WTC11 (cell line): ENCODE measurements around the gene TRMT112. TPM values are rescaled to one million over a fixed set of nuclear protein-coding genes. Genes with fewer than 3 reads are reported as not detected.

ENCODE experiments used
- ATAC-seq: fragments of 200-7000 bp; cut with Tn5 transposase; 2 replicates; pipeline ENCODE4 v1.10.0; 2021; ENCODE audit warnings: mild to moderate bottlenecking, moderate library complexity
- CTCF ChIA-PET: fragments of 300-600 bp; sonication (Branson Sonifier 250); formaldehyde crosslinking; loops from one replicate; lab custom pipeline; 2021; ENCODE audit warnings: antibody characterized with exemption; lab: Charles Lee
- POLR2A ChIA-PET: fragments of 350-600 bp; sonication (Branson Sonifier 250); formaldehyde crosslinking; loops from one replicate; lab custom pipeline; 2021; ENCODE audit warnings: antibody characterized with exemption; lab: Charles Lee
- DNase-seq: peaks from one replicate; pipeline ENCODE4 v3.0.0; 2021; ENCODE audit warnings: low spot score
- H3K27ac Mint-ChIP-seq: 2 replicates; pipeline ENCODE4 v1.8.0; 2021; ENCODE audit warnings: mixed read lengths
- H3K27me3 Mint-ChIP-seq: 2 replicates; pipeline ENCODE4 v1.8.0; 2021; ENCODE audit warnings: low read depth, mild to moderate bottlenecking, moderate library complexity, mixed read lengths
- H3K36me3 Mint-ChIP-seq: 2 replicates; pipeline ENCODE4 v1.8.0; 2021; ENCODE audit warnings: mixed read lengths
- H3K4me1 Mint-ChIP-seq: 2 replicates; pipeline ENCODE4 v1.8.0; 2022; ENCODE audit warnings: mixed read lengths
- H3K4me3 Mint-ChIP-seq: 2 replicates; pipeline ENCODE4 v1.8.0; 2021; ENCODE audit warnings: mild to moderate bottlenecking, moderate library complexity, mixed read lengths
- H3K9me3 Mint-ChIP-seq: 2 replicates; pipeline ENCODE4 v1.8.0; 2021; ENCODE audit warnings: mixed read lengths
- CREB1 ChIP-seq: sonication (generic); formaldehyde crosslinking; IDR thresholded peaks from 2 replicates; pipeline ENCODE4 v1.8.0; 2023; ENCODE audit warnings: mild to moderate bottlenecking, missing genetic modification reagents
- ELF4 ChIP-seq: sonication (generic); formaldehyde crosslinking; IDR thresholded peaks from 2 replicates; pipeline ENCODE4 v1.8.1; 2022; ENCODE audit warnings: low read depth, mild to moderate bottlenecking, moderate library complexity, missing genetic modification reagents
- KAT7 ChIP-seq: sonication (generic); formaldehyde crosslinking; IDR thresholded peaks from 2 replicates; pipeline ENCODE4 v1.8.1; 2023; ENCODE audit warnings: missing genetic modification reagents, mild to moderate bottlenecking, borderline replicate concordance
- MXD4 ChIP-seq: fragments of 250-450 bp; sonication (Bioruptor Pico); IDR thresholded peaks from 2 replicates; pipeline ENCODE4 v1.8.0; 2021; ENCODE audit warnings: mild to moderate bottlenecking, moderate library complexity, borderline replicate concordance
- NFATC4 ChIP-seq: fragments of 250-450 bp; sonication (Bioruptor Pico); IDR thresholded peaks from 2 replicates; pipeline ENCODE4 v1.9.0; 2021; ENCODE audit warnings: mild to moderate bottlenecking
- NFYB ChIP-seq: sonication (generic); formaldehyde crosslinking; conservative IDR thresholded peaks from 2 replicates; pipeline ENCODE4 v1.8.0; 2022; ENCODE audit warnings: low read depth, missing genetic modification reagents
- PRDM15 ChIP-seq: sonication (generic); formaldehyde crosslinking; IDR thresholded peaks from 2 replicates; pipeline ENCODE4 v1.8.0; 2022; ENCODE audit warnings: missing genetic modification reagents
- RELA ChIP-seq: sonication (generic); formaldehyde crosslinking; IDR thresholded peaks from 2 replicates; pipeline ENCODE4 v1.8.1; 2022; ENCODE audit warnings: missing genetic modification reagents, mild to moderate bottlenecking, borderline replicate concordance
- ZBTB43 ChIP-seq: sonication (generic); formaldehyde crosslinking; IDR thresholded peaks from 2 replicates; pipeline ENCODE4 v1.8.1; 2023; ENCODE audit warnings: mild to moderate bottlenecking, missing genetic modification reagents
- ZMAT4 ChIP-seq: fragments of 250-450 bp; sonication (Bioruptor Pico); IDR thresholded peaks from 2 replicates; pipeline ENCODE4 v1.9.0; 2021; ENCODE audit warnings: mild to moderate bottlenecking
- ZNF121 ChIP-seq: sonication (generic); formaldehyde crosslinking; IDR thresholded peaks from 2 replicates; pipeline ENCODE4 v1.8.0; 2023; ENCODE audit warnings: missing genetic modification reagents
- ZNF138 ChIP-seq: sonication (generic); formaldehyde crosslinking; conservative IDR thresholded peaks from 2 replicates; pipeline ENCODE4 v1.8.1; 2022; ENCODE audit warnings: mild to moderate bottlenecking, moderate library complexity, missing genetic modification reagents
- ZNF671 ChIP-seq: fragments of 250-450 bp; sonication (Bioruptor Pico); IDR thresholded peaks from 2 replicates; pipeline ENCODE4 v1.8.0; 2021; ENCODE audit warnings: mild to moderate bottlenecking
- total RNA-seq: library from RNA; stranded (reverse); gene quantifications from 3 replicates; pipeline ENCODE4 v1.2.3, GENCODE V29; 2021
- TF ChIP-seq, protein P1 (sequence below): sonication (generic); formaldehyde crosslinking; IDR thresholded peaks from 2 replicates; pipeline ENCODE4 v1.8.0; 2023; ENCODE audit warnings: mild to moderate bottlenecking, missing genetic modification reagents
- TF ChIP-seq, protein P2 (sequence below): fragments of 250-450 bp; sonication (Bioruptor Pico); IDR thresholded peaks from 2 replicates; pipeline ENCODE4 v1.9.0; 2021; ENCODE audit warnings: mild to moderate bottlenecking, borderline replicate concordance

Gene TRMT112
- total RNA-seq, 1 experiment from 2014 or later = 285 TPM

DNA sequence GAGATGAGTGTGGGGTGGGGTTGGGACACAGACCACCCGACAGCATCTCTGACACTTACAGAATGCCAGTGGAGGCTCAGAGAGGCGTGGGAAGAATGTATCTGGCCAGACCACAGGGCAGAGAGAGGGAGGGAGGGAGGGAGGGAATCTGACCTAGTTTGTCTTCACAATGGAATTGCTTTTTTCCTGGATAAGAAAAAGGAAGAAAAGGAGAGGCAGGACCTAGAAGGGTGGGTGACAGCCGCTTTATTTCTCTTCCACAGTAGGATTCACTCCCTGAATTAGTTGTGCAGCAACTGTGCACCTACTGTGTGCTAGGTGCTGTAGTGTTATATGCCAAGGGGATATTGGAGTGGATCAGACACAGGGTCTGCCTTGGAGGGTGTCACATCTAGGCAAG, 22.6 kb downstream of the TRMT112 start:
- DNase-seq (no peak), ATAC-seq (no peak)
- Mint-ChIP-seq H3K27me3 (peaks cover 93% of the 10 kb centered on the region), H3K4me1 (peaks cover 13% of the 10 kb centered on the region), H3K27ac (no peak overlapping the region), H3K4me3 (no peak overlapping the region), H3K36me3 (no peaks in the 10 kb centered on the region), H3K9me3 (no peaks in the 10 kb centered on the region)
- POLR2A ChIA-PET = no interaction called here
- TF ChIP-seq ZNF671 (CRISPR knock-in tag) = no peak
- no peak for TF ChIP-seq ZMAT4
- CTCF ChIA-PET = interaction anchor here (0.7 to 0.8 kb wide), 2 partner anchors 10 to 11 kb away, joined by 3 read pairs; no protein-coding TSS in a partner anchor

GRCh38 chr11:64292460-64293254, 24.7 kb downstream of the TRMT112 start:
- no peaks in the 10 kb centered on the region for H3K36me3 Mint-ChIP-seq
- TF ChIP-seq ZNF121 (no peak), CREB1 (CRISPR knock-in tag) (no peak), KAT7 (CRISPR knock-in tag) (no peak), PRDM15 (CRISPR knock-in tag) (peak; percentile 57), ELF4 (no peak), NFYB (CRISPR knock-in tag) (no peak), NFATC4 (CRISPR knock-in tag) (no peak)
- TF ChIP-seq, all 79 proteins: peak for 1
- H3K27me3 Mint-ChIP-seq = peaks cover 83% of the 10 kb centered on the region
- POLR2A ChIA-PET = interaction anchor here (0.8 kb wide), 1 partner anchor 8 kb away, joined by 3 read pairs; no protein-coding TSS in a partner anchor
- peak; percentile 27 for ATAC-seq
- CTCF ChIA-PET = interaction anchor here (0.6 to 12.5 kb wide), 7 partner anchors 10 to 88 kb away, joined by 3 to 151 read pairs (median 3); partner anchors contain the start of genes ESRRA, PRDX5 and TRMT112
- DNase-seq = no peak
- H3K27ac Mint-ChIP-seq = no peak overlapping the region
- H3K9me3 Mint-ChIP-seq = no peaks in the 10 kb centered on the region
- H3K4me1 Mint-ChIP-seq = peaks cover 12% of the 10 kb centered on the region
- peak overlapping the region; percentile 60 for H3K4me3 Mint-ChIP-seq

DNA sequence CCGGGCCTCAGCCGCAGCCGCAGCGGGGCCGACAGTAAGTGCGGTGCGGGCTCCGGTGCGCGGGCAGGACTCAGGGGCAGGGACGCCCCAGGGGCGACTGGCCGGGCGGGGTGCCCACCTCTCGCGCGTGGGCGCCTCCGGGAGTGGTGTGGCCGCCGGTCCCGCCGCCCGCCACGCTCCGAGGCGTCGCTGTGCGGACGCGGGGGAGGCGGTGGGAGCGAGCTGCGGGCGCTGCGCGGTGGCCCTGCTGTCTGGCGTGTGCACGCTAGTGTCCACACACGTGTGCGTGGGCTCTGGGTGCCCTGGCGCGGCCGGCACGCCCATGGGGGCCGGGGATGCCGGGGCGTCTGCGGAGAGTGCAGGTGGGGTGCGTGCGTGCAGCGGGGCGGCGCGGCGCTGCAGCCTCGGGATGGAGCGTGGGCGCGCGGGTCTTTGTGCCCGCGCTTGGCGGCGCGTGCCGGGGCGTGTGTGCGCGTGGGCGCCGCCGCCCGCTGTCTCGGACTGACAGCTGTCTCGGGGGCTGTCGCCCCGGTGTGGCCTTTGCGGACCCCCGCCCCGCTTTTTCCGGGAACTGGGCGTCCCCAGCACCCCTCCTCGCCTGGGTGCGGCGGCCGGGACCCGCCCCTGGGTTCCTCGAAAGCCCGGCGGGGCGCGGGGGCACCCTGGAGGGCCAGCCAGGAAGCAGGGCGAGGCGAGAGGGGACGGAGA, 25.5 kb downstream of the TRMT112 start:
- Mint-ChIP-seq H3K4me1 (peaks cover 8% of the 10 kb centered on the region), H3K36me3 (no peaks in the 10 kb centered on the region), H3K27ac (no peak overlapping the region), H3K9me3 (no peaks in the 10 kb centered on the region), H3K4me3 (peak overlapping the region; percentile 60), H3K27me3 (peaks cover 75% of the 10 kb centered on the region)
- ChIA-PET POLR2A (no interaction called here), CTCF (interaction anchor here (0.6 to 12.5 kb wide), 6 partner anchors 11 to 87 kb away, joined by 3 to 151 read pairs (median 3); partner anchors contain the start of gene ESRRA)
- ATAC-seq = no peak
- DNase-seq = no peak
- TF ChIP-seq, protein P1, sequence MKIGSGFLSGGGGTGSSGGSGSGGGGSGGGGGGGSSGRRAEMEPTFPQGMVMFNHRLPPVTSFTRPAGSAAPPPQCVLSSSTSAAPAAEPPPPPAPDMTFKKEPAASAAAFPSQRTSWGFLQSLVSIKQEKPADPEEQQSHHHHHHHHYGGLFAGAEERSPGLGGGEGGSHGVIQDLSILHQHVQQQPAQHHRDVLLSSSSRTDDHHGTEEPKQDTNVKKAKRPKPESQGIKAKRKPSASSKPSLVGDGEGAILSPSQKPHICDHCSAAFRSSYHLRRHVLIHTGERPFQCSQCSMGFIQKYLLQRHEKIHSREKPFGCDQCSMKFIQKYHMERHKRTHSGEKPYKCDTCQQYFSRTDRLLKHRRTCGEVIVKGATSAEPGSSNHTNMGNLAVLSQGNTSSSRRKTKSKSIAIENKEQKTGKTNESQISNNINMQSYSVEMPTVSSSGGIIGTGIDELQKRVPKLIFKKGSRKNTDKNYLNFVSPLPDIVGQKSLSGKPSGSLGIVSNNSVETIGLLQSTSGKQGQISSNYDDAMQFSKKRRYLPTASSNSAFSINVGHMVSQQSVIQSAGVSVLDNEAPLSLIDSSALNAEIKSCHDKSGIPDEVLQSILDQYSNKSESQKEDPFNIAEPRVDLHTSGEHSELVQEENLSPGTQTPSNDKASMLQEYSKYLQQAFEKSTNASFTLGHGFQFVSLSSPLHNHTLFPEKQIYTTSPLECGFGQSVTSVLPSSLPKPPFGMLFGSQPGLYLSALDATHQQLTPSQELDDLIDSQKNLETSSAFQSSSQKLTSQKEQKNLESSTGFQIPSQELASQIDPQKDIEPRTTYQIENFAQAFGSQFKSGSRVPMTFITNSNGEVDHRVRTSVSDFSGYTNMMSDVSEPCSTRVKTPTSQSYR = no peak
- TF ChIP-seq RELA = no peak
- no peak for TF ChIP-seq ZBTB43 (CRISPR knock-in tag)
- no peak for TF ChIP-seq ZNF138
- TF ChIP-seq MXD4 (CRISPR knock-in tag) = no peak
- no peak for TF ChIP-seq ELF4
- no peak for TF ChIP-seq ZMAT4
- TF ChIP-seq, protein P2, sequence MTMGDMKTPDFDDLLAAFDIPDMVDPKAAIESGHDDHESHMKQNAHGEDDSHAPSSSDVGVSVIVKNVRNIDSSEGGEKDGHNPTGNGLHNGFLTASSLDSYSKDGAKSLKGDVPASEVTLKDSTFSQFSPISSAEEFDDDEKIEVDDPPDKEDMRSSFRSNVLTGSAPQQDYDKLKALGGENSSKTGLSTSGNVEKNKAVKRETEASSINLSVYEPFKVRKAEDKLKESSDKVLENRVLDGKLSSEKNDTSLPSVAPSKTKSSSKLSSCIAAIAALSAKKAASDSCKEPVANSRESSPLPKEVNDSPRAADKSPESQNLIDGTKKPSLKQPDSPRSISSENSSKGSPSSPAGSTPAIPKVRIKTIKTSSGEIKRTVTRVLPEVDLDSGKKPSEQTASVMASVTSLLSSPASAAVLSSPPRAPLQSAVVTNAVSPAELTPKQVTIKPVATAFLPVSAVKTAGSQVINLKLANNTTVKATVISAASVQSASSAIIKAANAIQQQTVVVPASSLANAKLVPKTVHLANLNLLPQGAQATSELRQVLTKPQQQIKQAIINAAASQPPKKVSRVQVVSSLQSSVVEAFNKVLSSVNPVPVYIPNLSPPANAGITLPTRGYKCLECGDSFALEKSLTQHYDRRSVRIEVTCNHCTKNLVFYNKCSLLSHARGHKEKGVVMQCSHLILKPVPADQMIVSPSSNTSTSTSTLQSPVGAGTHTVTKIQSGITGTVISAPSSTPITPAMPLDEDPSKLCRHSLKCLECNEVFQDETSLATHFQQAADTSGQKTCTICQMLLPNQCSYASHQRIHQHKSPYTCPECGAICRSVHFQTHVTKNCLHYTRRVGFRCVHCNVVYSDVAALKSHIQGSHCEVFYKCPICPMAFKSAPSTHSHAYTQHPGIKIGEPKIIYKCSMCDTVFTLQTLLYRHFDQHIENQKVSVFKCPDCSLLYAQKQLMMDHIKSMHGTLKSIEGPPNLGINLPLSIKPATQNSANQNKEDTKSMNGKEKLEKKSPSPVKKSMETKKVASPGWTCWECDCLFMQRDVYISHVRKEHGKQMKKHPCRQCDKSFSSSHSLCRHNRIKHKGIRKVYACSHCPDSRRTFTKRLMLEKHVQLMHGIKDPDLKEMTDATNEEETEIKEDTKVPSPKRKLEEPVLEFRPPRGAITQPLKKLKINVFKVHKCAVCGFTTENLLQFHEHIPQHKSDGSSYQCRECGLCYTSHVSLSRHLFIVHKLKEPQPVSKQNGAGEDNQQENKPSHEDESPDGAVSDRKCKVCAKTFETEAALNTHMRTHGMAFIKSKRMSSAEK (CRISPR knock-in tag) = no peak
